C4-2B (cell line): ENCODE measurements around the gene PFKP.

Experiments used
- CTCF ChIP-seq: fragments of 450-650 bp; conservative IDR thresholded peaks from 2 replicates; pipeline ENCODE4 v1.5.1; 2017; ENCODE audit warnings: mild to moderate bottlenecking
- ZFX ChIP-seq: fragments of 450-650 bp; IDR thresholded peaks from 2 replicates; pipeline ENCODE4 v1.6.1; 2017

GRCh38 chr10:3036155-3037021 is 31.0 kb upstream of the PFKP start:
- TF ChIP-seq CTCF: no peak
- no peak for TF ChIP-seq ZFX
